Measurements from ENCODE around the gene NR6A1.

NR6A1 gene

DNA sequence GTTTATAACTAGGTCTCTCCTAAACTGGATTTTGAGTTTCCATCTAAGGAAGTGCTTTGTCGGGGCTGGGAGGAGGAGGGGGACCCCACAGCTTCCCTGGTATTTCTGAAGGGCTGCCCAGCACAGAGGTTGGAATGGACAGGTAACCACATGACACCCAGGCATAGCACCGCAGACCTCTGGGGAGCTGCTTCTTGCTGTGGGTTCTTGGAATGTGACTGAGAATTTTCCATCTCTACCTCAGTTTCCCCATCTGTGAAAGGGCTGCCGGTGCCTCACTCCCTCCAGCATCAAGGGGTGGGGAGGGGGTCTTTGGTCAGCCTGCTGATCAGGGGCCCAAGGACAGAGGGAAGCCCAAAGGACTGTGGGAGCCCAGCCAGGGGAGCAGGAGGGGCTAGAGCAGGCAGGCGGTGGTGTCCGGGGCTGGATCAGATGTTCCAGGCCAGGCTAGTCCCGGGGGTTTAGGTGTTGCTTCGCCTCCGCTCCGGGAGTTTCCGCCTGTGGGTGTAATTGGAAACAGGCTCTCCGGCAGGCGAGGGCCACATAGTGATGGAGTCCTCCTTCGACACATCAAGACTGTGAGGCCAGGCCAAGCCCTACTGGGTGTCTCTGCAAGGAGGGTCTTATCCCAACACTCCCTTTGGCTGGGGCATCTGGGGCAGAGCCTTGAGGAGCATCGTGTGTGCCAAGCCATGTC lies 9.1 kb upstream of the NR6A1 start:
- TF ChIP-seq, protein P1, sequence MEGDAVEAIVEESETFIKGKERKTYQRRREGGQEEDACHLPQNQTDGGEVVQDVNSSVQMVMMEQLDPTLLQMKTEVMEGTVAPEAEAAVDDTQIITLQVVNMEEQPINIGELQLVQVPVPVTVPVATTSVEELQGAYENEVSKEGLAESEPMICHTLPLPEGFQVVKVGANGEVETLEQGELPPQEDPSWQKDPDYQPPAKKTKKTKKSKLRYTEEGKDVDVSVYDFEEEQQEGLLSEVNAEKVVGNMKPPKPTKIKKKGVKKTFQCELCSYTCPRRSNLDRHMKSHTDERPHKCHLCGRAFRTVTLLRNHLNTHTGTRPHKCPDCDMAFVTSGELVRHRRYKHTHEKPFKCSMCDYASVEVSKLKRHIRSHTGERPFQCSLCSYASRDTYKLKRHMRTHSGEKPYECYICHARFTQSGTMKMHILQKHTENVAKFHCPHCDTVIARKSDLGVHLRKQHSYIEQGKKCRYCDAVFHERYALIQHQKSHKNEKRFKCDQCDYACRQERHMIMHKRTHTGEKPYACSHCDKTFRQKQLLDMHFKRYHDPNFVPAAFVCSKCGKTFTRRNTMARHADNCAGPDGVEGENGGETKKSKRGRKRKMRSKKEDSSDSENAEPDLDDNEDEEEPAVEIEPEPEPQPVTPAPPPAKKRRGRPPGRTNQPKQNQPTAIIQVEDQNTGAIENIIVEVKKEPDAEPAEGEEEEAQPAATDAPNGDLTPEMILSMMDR (conservative IDR thresholded peaks at IDR 0.05; ENCODE audit: low read depth, low read length): no peak
- H3K4me3 ChIP-seq (IDR thresholded peaks at IDR 0.05; ENCODE audit: insufficient read depth, low read depth, low read length): no peak overlapping the region
- H2AFZ ChIP-seq (ENCODE audit: low read depth): no peak overlapping the region
- no peak overlapping the region for H3K9ac ChIP-seq
- no peaks in the 10 kb centered on the region for H3K36me3 ChIP-seq (ENCODE audit: insufficient read depth)
- no peaks in the 10 kb centered on the region for H3K27me3 ChIP-seq (ENCODE audit: insufficient read depth, low read depth)
- no peaks in the 10 kb centered on the region for H3K79me2 ChIP-seq (ENCODE audit: insufficient read depth, low read depth)
- no peaks in the 10 kb centered on the region for H4K20me1 ChIP-seq (ENCODE audit: insufficient read depth)
- no peak overlapping the region for H3K4me2 ChIP-seq
- no peak overlapping the region for H3K27ac ChIP-seq
- no peaks in the 10 kb centered on the region for H3K4me1 ChIP-seq (ENCODE audit: low read depth, poor library complexity, severe bottlenecking)

DNA sequence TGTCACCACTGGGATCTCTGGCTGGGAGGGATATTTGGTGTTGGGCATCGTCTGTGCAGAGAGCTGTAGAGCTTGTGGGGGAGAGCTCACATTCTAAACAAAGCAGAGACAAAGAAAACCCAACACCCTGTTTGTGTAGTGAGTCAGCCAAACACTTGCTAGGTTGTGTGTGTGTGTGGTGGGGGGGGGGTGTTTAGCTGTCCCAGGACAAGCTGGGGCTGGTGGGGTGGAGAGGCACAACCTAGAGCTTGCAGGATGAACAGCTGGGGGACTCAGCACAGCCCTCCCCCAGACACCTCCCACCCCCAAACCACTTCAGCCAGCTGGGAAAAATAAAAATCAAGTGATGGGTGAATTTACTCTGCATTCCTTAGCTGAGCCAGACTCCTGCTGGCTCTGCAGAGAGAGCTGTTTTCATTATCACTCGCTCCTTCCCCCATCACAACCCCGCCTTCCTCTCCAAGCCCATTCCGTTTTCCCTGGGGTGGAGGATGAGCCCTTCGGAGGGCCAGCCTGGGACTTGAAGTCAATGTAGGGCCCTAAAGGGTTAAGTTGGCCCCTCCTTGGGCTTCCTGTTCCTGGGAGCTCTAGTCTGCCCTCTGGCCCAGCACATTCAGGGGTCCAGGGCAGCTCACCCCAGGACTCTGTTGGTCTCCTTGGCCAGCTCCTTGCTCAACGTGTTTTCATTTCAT lies 8.4 kb upstream of the NR6A1 start:
- no peak overlapping the region for H3K27ac ChIP-seq
- H3K4me3 ChIP-seq (IDR thresholded peaks at IDR 0.05; ENCODE audit: insufficient read depth, low read depth, low read length): no peak overlapping the region

DNA sequence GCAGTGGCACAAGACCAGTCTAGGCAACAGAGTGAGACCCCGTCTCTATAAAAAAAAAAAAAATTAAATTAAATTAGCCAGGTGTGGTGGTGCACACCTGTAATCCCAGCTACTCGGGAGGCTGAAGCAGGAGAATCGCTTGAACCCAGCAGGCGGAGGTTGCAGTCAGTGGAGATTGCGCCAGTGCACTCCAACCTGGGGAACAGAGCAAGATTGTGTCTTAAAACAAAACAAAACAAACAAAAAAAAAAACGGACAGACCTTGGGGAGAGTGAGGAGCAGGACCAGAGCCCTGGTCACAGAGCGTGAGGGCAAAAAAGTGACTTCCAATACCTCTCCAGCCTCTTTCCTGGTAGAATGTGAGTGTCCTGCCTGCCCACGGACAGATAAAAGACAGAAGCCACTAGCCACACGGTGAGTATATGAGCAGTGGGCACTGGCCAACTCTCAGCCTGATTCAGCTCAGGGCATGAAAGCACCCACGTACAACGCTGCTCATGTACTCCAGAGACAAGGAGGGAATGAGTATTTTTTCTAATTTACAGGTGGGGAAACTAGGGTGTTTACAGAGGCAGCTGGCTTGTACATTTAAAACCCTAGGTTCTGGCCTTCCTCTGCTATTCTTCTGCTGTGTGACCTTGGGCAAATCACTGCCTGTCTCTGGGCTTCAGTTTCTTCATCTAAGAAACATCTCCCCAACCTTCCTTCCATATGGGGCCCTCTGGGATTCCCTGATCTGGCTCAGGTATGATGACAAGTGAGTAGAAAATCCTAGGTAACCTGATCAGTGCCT lies 7.7 kb upstream of the NR6A1 start:
- TF ChIP-seq, protein P1 (conservative IDR thresholded peaks at IDR 0.05; ENCODE audit: low read depth, low read length): no peak
- H3K4me1 ChIP-seq (ENCODE audit: low read depth, poor library complexity, severe bottlenecking): peaks cover 5% of the 10 kb centered on the region
- no peaks in the 10 kb centered on the region for H3K36me3 ChIP-seq (ENCODE audit: insufficient read depth)
- H3K9ac ChIP-seq: no peak overlapping the region
- H2AFZ ChIP-seq (ENCODE audit: low read depth): no peak overlapping the region
- H3K4me3 ChIP-seq (IDR thresholded peaks at IDR 0.05; ENCODE audit: insufficient read depth, low read depth, low read length): no peak overlapping the region
- H3K4me2 ChIP-seq: no peak overlapping the region
- no peaks in the 10 kb centered on the region for H3K27me3 ChIP-seq (ENCODE audit: insufficient read depth, low read depth)
- no peaks in the 10 kb centered on the region for H3K79me2 ChIP-seq (ENCODE audit: insufficient read depth, low read depth)
- H3K27ac ChIP-seq: no peak overlapping the region
- H4K20me1 ChIP-seq (ENCODE audit: insufficient read depth): no peaks in the 10 kb centered on the region

More for the DNA sequence above, 8.4 kb upstream of the NR6A1 start:
- Histone ChIP-seq H3K4me1 (ENCODE audit: low read depth, poor library complexity, severe bottlenecking) (no peaks in the 10 kb centered on the region), H2AFZ (ENCODE audit: low read depth) (no peak overlapping the region), H3K79me2 (ENCODE audit: insufficient read depth, low read depth) (no peaks in the 10 kb centered on the region), H3K4me2 (no peak overlapping the region), H4K20me1 (ENCODE audit: insufficient read depth) (no peaks in the 10 kb centered on the region), H3K9ac (no peak overlapping the region), H3K36me3 (ENCODE audit: insufficient read depth) (no peaks in the 10 kb centered on the region), H3K27me3 (ENCODE audit: insufficient read depth, low read depth) (no peaks in the 10 kb centered on the region)
- TF ChIP-seq, protein P1 (conservative IDR thresholded peaks at IDR 0.05; ENCODE audit: low read depth, low read length): no peak

DNA sequence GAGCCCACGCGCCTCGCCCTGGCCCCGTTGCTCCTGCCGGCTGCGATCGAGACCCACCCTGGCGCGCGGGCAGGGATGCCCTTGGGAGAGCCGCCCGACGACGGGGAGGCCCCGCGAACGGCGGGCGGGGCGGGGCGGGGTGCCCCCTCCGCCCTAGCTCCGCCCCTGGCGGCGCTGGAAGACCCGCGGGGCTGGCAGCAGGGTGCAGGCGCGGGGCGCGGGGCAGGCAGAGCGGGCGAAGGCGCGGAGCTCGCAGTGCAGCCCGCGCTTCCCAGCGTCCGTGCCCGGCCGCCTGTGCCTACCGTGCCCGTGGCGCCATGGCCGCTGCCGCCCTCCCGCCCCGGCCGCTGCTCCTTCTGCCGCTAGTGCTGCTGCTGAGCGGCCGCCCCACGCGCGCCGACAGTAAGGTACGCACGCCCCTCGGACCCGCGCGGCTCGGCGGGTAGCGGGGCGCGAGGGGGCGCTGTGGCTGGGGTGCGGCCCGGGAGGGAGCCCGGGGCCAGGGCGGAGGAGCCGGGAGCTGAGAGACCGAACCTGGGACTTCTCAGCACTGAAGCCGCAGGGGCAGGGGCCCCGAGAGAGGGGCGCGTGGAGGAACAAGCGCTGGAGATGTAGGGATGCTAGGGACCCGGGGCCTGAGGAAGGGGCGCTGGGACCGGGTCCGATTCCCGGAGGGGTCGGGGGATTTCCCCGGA lies 6.0 kb upstream of the NR6A1 start, which contains the start of gene OLFML2A:
TSS of gene OLFML2A (plus strand) at position 180 of the 695 bp plus-strand sequence. CDS start at position 318, 138 bp downstream.
- no peak within 1 kb of the TSS for H3K4me3 ChIP-seq (IDR thresholded peaks at IDR 0.05; ENCODE audit: insufficient read depth, low read depth, low read length)
- no peaks in the 10 kb centered on the region for H3K27me3 ChIP-seq (ENCODE audit: insufficient read depth, low read depth)
- H3K79me2 ChIP-seq (ENCODE audit: insufficient read depth, low read depth): no peaks in the 10 kb centered on the region
- no peak within 1 kb of the TSS for H3K4me2 ChIP-seq
- H2AFZ ChIP-seq (ENCODE audit: low read depth): no peak within 1 kb of the TSS
- H3K4me1 ChIP-seq (ENCODE audit: low read depth, poor library complexity, severe bottlenecking): peaks cover 16% of the 10 kb centered on the region
- no peaks in the 10 kb centered on the region for H4K20me1 ChIP-seq (ENCODE audit: insufficient read depth)
- TF ChIP-seq, protein P1 (conservative IDR thresholded peaks at IDR 0.05; ENCODE audit: low read depth, low read length): no peak
- H3K27ac ChIP-seq: no peak within 1 kb of the TSS
- H3K9ac ChIP-seq: no peak within 1 kb of the TSS
- H3K36me3 ChIP-seq (ENCODE audit: insufficient read depth): no peaks in the 10 kb centered on the region

Measured in KMS-11 (cell line).